K562 (cell line): ENCODE measurements around the gene CEP85L.

Experiments used
- CBFB ChIP-seq: sonication (generic); formaldehyde crosslinking; IDR thresholded peaks from 2 replicates; pipeline ENCODE4 v1.4.0; 2020; ENCODE audit warnings: mild to moderate bottlenecking, missing genetic modification reagents
- CBX8 ChIP-seq: fragments of 200-600 bp; sonication (generic); IDR thresholded peaks from 2 replicates; pipeline ENCODE4 v1.6.1; 2012; ENCODE audit warnings: borderline replicate concordance, mixed run types, low read depth, mild to moderate bottlenecking, moderate library complexity, mixed read lengths, low read length, control low read depth, inconsistent platforms; ENCODE audit not compliant: poor library complexity, severe bottlenecking; ENCODE audit errors: extremely low read depth
- DLX4 ChIP-seq: fragments of 250-450 bp; sonication (Bioruptor Pico); IDR thresholded peaks from 2 replicates; pipeline ENCODE4 v1.6.1; 2021; ENCODE audit warnings: mild to moderate bottlenecking
- E2F1 ChIP-seq: sonication (generic); formaldehyde crosslinking; IDR thresholded peaks from 2 replicates; pipeline ENCODE4 v1.8.1; 2023; ENCODE audit warnings: mild to moderate bottlenecking, missing genetic modification reagents, moderate library complexity
- FOXP1 ChIP-seq: sonication (generic); formaldehyde crosslinking; IDR thresholded peaks from 2 replicates; pipeline ENCODE4 v1.8.0; 2022; ENCODE audit warnings: mild to moderate bottlenecking, missing genetic modification reagents
- MYC ChIP-seq, 2 experiments: fragments of 250-450 bp in 1 of 2; sonication (Bioruptor Pico) in 1 of 2; IDR thresholded peaks; 2 replicates each; pipeline versions ENCODE4 v1.5.1 to v1.6.1; 2012 to 2021; ENCODE audit warnings: low read depth in 2 of 2, borderline replicate concordance in 1 of 2, improper control_type of control experiment in 1 of 2, low read length in 1 of 2, mild to moderate bottlenecking in 1 of 2, moderate library complexity in 1 of 2
- NR2C1 ChIP-seq, 2 experiments: fragments of 450-650 bp; IDR thresholded peaks; 2 replicates each; pipeline ENCODE4 v1.6.1; 2017; ENCODE audit warnings: mild to moderate bottlenecking in 2 of 2, antibody characterized with exemption in 1 of 2, inconsistent platforms in 1 of 2, missing compliant biosample characterization in 1 of 2, missing genetic modification characterization in 1 of 2
- PHF21A ChIP-seq: fragments of 450-650 bp; IDR thresholded peaks from 2 replicates; pipeline ENCODE4 v1.6.1; 2017; ENCODE audit warnings: low read depth, borderline replicate concordance
- TEAD2 ChIP-seq: fragments of 450-650 bp; IDR thresholded peaks from 2 replicates; pipeline ENCODE4 v1.6.1; 2016; ENCODE audit warnings: missing genetic modification characterization, control low read depth, missing compliant biosample characterization
- UBTF ChIP-seq, 2 experiments: IDR thresholded peaks; 2 replicates each; pipeline ENCODE4 v1.6.1; 2012; ENCODE audit warnings: improper control_type of control experiment in 2 of 2, low read depth in 2 of 2, low read length in 2 of 2, borderline replicate concordance in 1 of 2

DNA sequence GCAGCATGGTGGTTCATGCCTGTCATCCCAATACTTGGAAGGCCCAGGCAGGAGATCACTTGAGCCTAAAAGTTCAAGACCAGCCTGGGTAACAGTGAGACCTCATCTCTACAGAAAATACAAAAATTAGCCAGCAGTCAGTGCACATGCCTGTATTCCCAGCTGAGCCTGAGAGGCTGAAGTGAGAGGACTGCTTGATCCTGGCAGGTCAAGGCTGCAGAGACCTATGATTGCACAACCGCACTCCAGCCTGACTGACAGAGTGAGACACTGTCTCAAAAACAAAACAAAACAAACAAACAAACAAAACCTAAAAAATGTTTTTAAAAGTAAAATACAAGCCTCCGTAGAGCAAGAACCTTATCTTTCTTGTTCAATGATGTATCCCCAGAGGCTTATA, 6.0 kb downstream of the CEP85L start:
- TF ChIP-seq NR2C1 (IDR thresholded peaks at IDR 0.05) (no peak), NR2C1 (tag; IDR thresholded peaks at IDR 0.05) (no peak), MYC (IDR thresholded peaks at IDR 0.05; ENCODE audit: low read depth, low read length) (no peak), MYC (CRISPR knock-in tag; IDR thresholded peaks at IDR 0.05; ENCODE audit: borderline replicate concordance, low read depth) (no peak), FOXP1 (CRISPR knock-in tag) (no peak), DLX4 (CRISPR knock-in tag) (no peak), TEAD2 (tag) (no peak), E2F1 (no peak), CBX8 (no peak), CBFB (CRISPR knock-in tag) (no peak), UBTF (IDR thresholded peaks at IDR 0.05; ENCODE audit: borderline replicate concordance in 1 of 2, low read depth in 2 of 2, low read length in 2 of 2) (no peak), PHF21A (no peak)
